ENCODE measurements around the gene ZNF277.

GRCh38 chr7:112362053-112362650 lies 155.7 kb downstream of the ZNF277 start:
- TF ChIP-seq ZSCAN18 (tag by site-specific recombination; IDR thresholded peaks at IDR 0.05) (no peak), CTCF (tag by site-specific recombination; IDR thresholded peaks at IDR 0.05) (no peak), ZFP3 (tag by site-specific recombination; IDR thresholded peaks at IDR 0.05; ENCODE audit: low read depth) (no peak), GLI4 (tag by site-specific recombination; IDR thresholded peaks at IDR 0.05) (no peak), ZBTB1 (tag by site-specific recombination; IDR thresholded peaks at IDR 0.05) (no peak), ZNF335 (tag by site-specific recombination; conservative IDR thresholded peaks at IDR 0.05) (no peak), PRDM6 (tag by site-specific recombination; IDR thresholded peaks at IDR 0.05) (no peak), ZNF664 (tag by site-specific recombination; IDR thresholded peaks at IDR 0.05) (no peak), HOXA7 (CRISPR knock-in tag; IDR thresholded peaks at IDR 0.05; ENCODE audit: borderline replicate concordance) (no peak), ZNF530 (tag by site-specific recombination; IDR thresholded peaks at IDR 0.05; ENCODE audit: low read depth) (no peak), SCRT2 (tag by site-specific recombination; IDR thresholded peaks at IDR 0.05) (no peak), ZNF792 (tag by site-specific recombination; IDR thresholded peaks at IDR 0.05) (no peak), ZNF623 (tag by site-specific recombination; IDR thresholded peaks at IDR 0.05) (no peak)
